22Rv1 (cell line): ENCODE data around the gene ALG5.

ENCODE experiments used
- ZFX ChIP-seq: fragments of 450-650 bp; IDR thresholded peaks from 2 replicates; pipeline ENCODE4 v1.6.1; 2017; ENCODE audit warnings: antibody characterized with exemption, borderline replicate concordance
- TF ChIP-seq, protein P1 (sequence below): fragments of 450-650 bp; IDR thresholded peaks from 2 replicates; pipeline ENCODE4 v1.5.1; 2017; ENCODE audit warnings: mild to moderate bottlenecking

DNA sequence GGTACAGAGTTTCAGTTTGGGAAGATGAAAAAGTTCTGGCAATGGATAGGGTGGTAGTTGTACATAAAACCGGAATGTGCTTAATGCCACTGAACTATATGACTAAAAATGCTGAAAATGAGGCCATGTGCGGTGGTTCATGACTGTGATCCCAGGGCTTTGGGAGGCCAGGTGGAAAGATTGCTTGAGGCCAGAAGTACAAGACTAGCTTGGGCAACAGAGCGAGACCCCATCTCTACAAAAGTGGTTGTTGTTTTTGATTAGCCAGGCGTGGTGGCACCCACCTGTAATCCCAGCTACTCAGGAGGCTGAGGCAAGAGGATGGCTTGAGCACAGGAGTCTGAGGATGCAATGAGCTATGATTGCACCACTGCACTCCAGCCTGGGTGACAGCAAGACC lies 91.9 kb downstream of the ALG5 start:
- TF ChIP-seq, protein P1, sequence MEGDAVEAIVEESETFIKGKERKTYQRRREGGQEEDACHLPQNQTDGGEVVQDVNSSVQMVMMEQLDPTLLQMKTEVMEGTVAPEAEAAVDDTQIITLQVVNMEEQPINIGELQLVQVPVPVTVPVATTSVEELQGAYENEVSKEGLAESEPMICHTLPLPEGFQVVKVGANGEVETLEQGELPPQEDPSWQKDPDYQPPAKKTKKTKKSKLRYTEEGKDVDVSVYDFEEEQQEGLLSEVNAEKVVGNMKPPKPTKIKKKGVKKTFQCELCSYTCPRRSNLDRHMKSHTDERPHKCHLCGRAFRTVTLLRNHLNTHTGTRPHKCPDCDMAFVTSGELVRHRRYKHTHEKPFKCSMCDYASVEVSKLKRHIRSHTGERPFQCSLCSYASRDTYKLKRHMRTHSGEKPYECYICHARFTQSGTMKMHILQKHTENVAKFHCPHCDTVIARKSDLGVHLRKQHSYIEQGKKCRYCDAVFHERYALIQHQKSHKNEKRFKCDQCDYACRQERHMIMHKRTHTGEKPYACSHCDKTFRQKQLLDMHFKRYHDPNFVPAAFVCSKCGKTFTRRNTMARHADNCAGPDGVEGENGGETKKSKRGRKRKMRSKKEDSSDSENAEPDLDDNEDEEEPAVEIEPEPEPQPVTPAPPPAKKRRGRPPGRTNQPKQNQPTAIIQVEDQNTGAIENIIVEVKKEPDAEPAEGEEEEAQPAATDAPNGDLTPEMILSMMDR, result no peak
- no peak for TF ChIP-seq ZFX
